HepG2 (cell line): ENCODE data around the gene SIX5. TPM values are rescaled to one million over a fixed set of nuclear protein-coding genes. Genes with fewer than 3 reads are reported as not detected.

Source experiments
- ARID5B ChIP-seq: IDR thresholded peaks from 2 replicates; pipeline ENCODE4 v1.4.0; 2020; ENCODE audit warnings: mild to moderate bottlenecking, missing genetic modification reagents
- ATRX ChIP-seq: sonication (generic); formaldehyde crosslinking; IDR thresholded peaks from 2 replicates; pipeline ENCODE4 v1.4.0; 2020; ENCODE audit warnings: missing genetic modification reagents, borderline replicate concordance
- FOXK2 ChIP-seq: fragments of 450-650 bp; IDR thresholded peaks from 2 replicates; pipeline ENCODE4 v1.6.1; 2016
- HOXA5 ChIP-seq: sonication (generic); formaldehyde crosslinking; IDR thresholded peaks from 2 replicates; pipeline ENCODE4 v1.4.0; 2020; ENCODE audit warnings: missing genetic modification reagents
- KDM4B ChIP-seq: sonication (generic); formaldehyde crosslinking; IDR thresholded peaks from 2 replicates; pipeline ENCODE4 v1.4.0; 2020; ENCODE audit warnings: missing genetic modification reagents
- KLF16 ChIP-seq, 2 experiments: sonication (generic) in 1 of 2; formaldehyde crosslinking in 1 of 2; IDR thresholded peaks; 2 replicates each; pipeline versions ENCODE4 v1.6.1 to v1.8.0; 2016 to 2023; ENCODE audit warnings: missing genetic modification reagents in 2 of 2, missing compliant biosample characterization in 1 of 2
- KMT2A ChIP-seq: sonication (generic); formaldehyde crosslinking; IDR thresholded peaks from 2 replicates; pipeline ENCODE4 v1.4.0; 2020; ENCODE audit warnings: missing genetic modification reagents
- MAFK ChIP-seq, 2 experiments: IDR thresholded peaks in 1 of 2; conservative IDR thresholded peaks in 1 of 2; 2 replicates each; pipeline ENCODE4 v1.6.1; 2011; ENCODE audit warnings: improper control_type of control experiment in 2 of 2, low read length in 2 of 2
- MBD4 ChIP-seq: IDR thresholded peaks from 2 replicates; pipeline ENCODE4 v1.6.1; 2012; ENCODE audit warnings: low read length, inconsistent platforms, borderline replicate concordance
- NPAS2 ChIP-seq: sonication (generic); formaldehyde crosslinking; IDR thresholded peaks from 2 replicates; pipeline ENCODE4 v1.8.0; 2022; ENCODE audit warnings: mild to moderate bottlenecking, missing genetic modification reagents, borderline replicate concordance
- NR2F2 ChIP-seq: IDR thresholded peaks from 2 replicates; pipeline ENCODE4 v1.6.1; 2012; ENCODE audit warnings: low read depth, inconsistent platforms, borderline replicate concordance
- SAP130 ChIP-seq: IDR thresholded peaks from 2 replicates; pipeline ENCODE4 v1.6.1; 2016; ENCODE audit warnings: low read depth
- TBP ChIP-seq: sonication (generic); formaldehyde crosslinking; IDR thresholded peaks from 2 replicates; pipeline ENCODE4 v1.5.0; 2020; ENCODE audit warnings: missing genetic modification reagents
- YEATS4 ChIP-seq: sonication (generic); formaldehyde crosslinking; IDR thresholded peaks from 2 replicates; pipeline ENCODE4 v1.4.0; 2020; ENCODE audit warnings: missing genetic modification reagents, borderline replicate concordance
- ZBTB2 ChIP-seq: sonication (generic); formaldehyde crosslinking; IDR thresholded peaks from 2 replicates; pipeline ENCODE4 v1.8.0; 2022; ENCODE audit warnings: low read depth, missing genetic modification reagents
- ZNF264 ChIP-seq: sonication (generic); formaldehyde crosslinking; IDR thresholded peaks from 2 replicates; pipeline ENCODE4 v1.4.0; 2020; ENCODE audit warnings: missing genetic modification reagents
- ZNF558 ChIP-seq: sonication (generic); formaldehyde crosslinking; IDR thresholded peaks from 2 replicates; pipeline ENCODE4 v1.9.0; 2022; ENCODE audit warnings: mild to moderate bottlenecking, missing genetic modification reagents, borderline replicate concordance
- polyA plus RNA-seq, 8 experiments: library from polyadenylated mRNA; depleted of rRNA in 3 of 8; stranded (reverse) in 7 of 8; unstranded in 1 of 8; fragments of >200 nt; fragmentation: Illumina TruSeq in 4 of 8; extraction: Trizol in 4 of 8; gene quantifications; 2 replicates each; pipeline versions ENCODE4 v1.2.1 to v1.2.3, GENCODE V29; 2011 to 2016; ENCODE audit warnings: low read depth in 4 of 8, missing spikeins in 1 of 8, mixed read lengths in 1 of 8; ENCODE audit not compliant: insufficient read depth in 1 of 8
- total RNA-seq, 5 experiments: library from RNA; depleted of rRNA; stranded (reverse); fragments of >200 nt; fragmentation: Illumina TruSeq; extraction: Trizol; gene quantifications; 2 replicates each; pipeline ENCODE4 v1.2.3, GENCODE V29; 2016; ENCODE audit warnings: low read depth in 1 of 5
- TF ChIP-seq, protein P1 (sequence below): sonication (generic); formaldehyde crosslinking; IDR thresholded peaks from 2 replicates; pipeline ENCODE4 v1.8.1; 2023; ENCODE audit warnings: mild to moderate bottlenecking, moderate library complexity, missing genetic modification reagents

The SIX5 gene
- total and polyA plus RNA-seq, 2 of the 13 experiments (the other 11 are each of a cell fraction or from before 2014, with no cell fraction given), result 7.7 to 10.5 TPM

DNA sequence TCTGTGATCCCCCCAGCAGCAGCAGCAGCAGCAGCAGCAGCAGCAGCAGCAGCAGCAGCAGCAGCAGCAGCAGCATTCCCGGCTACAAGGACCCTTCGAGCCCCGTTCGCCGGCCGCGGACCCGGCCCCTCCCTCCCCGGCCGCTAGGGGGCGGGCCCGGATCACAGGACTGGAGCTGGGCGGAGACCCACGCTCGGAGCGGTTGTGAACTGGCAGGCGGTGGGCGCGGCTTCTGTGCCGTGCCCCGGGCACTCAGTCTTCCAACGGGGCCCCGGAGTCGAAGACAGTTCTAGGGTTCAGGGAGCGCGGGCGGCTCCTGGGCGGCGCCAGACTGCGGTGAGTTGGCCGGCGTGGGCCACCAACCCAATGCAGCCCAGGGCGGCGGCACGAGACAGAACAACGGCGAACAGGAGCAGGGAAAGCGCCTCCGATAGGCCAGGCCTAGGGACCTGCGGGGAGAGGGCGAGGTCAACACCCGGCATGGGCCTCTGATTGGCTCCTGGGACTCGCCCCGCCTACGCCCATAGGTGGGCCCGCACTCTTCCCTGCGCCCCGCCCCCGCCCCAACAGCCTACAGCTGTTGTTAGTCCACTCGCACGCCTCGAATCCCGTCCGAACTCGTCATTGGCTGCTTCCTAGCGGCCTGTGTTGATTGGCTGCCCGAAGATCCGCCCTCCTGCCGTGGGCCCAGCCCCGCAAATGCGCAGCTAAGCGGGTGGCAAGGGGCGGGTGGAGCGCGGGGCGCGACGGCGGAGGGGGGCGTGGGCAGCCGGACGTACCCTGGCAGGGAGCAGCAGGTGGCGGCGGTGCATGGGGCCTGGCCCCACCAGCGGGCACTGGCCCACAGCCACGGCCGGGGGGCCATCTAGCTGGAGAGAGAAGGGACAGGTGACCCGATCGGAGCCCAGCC is 1.4 kb upstream of the SIX5 start (continued):
- TF ChIP-seq ARID5B (CRISPR knock-in tag) (0 out of 2 replicates have a peak, but pooled peaks have one; percentile 35), NPAS2 (CRISPR knock-in tag) (no peak), SAP130 (peak; percentile 81), ZNF264 (peak; percentile 24; the same call in 1 of the 2 replicates), FOXK2 (peak; percentile 89), KDM4B (peak; percentile 69; the same call in 1 of the 2 replicates), NR2F2 (no peak), TBP (CRISPR knock-in tag) (no peak), ZNF558 (CRISPR knock-in tag) (peak; percentile 85; the same call in 1 of the 2 replicates), HOXA5 (CRISPR knock-in tag) (no peak), MAFK (conservative IDR thresholded peaks at IDR 0.05 in 1 of 2, IDR thresholded peaks at IDR 0.05 in 1 of 2; ENCODE audit: low read length in 2 of 2) (no peak), ZBTB2 (CRISPR knock-in tag) (peak; percentile 68; the same call in 1 of the 2 replicates), KMT2A (CRISPR knock-in tag) (no peak), KLF16 (CRISPR knock-in tag; IDR thresholded peaks at IDR 0.05) (peak in 1 of 2 experiments; percentile 80; a peak in 3 of 4 replicates), YEATS4 (CRISPR knock-in tag) (peak; percentile 75; the same call in 1 of the 2 replicates), ATRX (no peak), MBD4 (no peak)
- TF ChIP-seq, protein P1, sequence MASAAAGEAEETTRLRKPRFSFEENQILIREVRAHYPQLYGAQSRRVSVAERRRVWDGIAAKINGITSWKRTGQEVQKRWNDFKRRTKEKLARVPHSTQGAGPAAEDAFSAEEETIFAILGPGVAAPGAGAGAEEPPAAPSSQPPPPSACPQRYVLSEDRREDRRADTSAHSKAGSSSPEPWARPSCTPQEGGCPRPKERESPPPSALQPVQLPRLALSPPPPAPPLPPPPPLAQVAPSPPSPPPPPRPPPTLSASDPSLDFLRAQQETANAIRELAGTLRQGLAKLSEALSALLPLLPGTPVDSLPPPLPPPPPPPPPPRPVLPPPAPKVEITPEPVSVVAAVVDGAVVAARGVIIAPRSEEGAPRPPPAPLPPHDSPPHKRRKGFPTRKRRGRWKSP (CRISPR knock-in tag), result no peak; the same call in 1 of the 2 replicates
